Fibroblast of villous mesenchyme (primary cell): ENCODE results near the gene YTHDC1. TPM values are rescaled to one million over a fixed set of nuclear protein-coding genes. Genes with fewer than 3 reads are reported as not detected.

ENCODE experiments used
- DNase-seq: peaks from one replicate; pipeline ENCODE4 v3.0.0-alpha.2; 2010; ENCODE audit warnings: low read depth
- H3K4me3 ChIP-seq: 2 replicates; pipeline ENCODE4 v1.5.1; 2011; ENCODE audit warnings: low read depth, mild to moderate bottlenecking, low read length
- CTCF ChIP-seq: IDR thresholded peaks from 2 replicates; pipeline ENCODE4 v1.5.1; 2012; ENCODE audit warnings: low read depth, mild to moderate bottlenecking, low read length; ENCODE audit not compliant: insufficient read depth
- total RNA-seq: library from RNA; depleted of rRNA; stranded (reverse); fragments of >200 nt; gene quantifications from 2 replicates; pipeline ENCODE4 v1.2.3, GENCODE V29; 2012

YTHDC1 gene
- total RNA-seq, 1 donor: 43.2 TPM

GRCh38 chr4:68359508-68359907 lies 9.6 kb upstream of the YTHDC1 start:
- TF ChIP-seq CTCF: no peak
- no peak for DNase-seq
- H3K4me3 ChIP-seq: no peak overlapping the region

- no peak overlapping the region for H3K4me3 ChIP-seq
- TF ChIP-seq CTCF: no peak
- no peak for DNase-seq
Measured at GRCh38 chr4:68358988-68359387, 9.1 kb upstream of the YTHDC1 start.

- no peak overlapping the region for H3K4me3 ChIP-seq
- no peak for TF ChIP-seq CTCF
- DNase-seq: no peak
Measured at GRCh38 chr4:68352791-68353190, 2.9 kb upstream of the YTHDC1 start.

- TF ChIP-seq CTCF: no peak
- DNase-seq: peak; percentile 48
Measured at GRCh38 chr4:68349279-68349648, 626 bp downstream of the YTHDC1 start.

GRCh38 chr4:68348577-68348976 lies 1.3 kb downstream of the YTHDC1 start:
- no peak for TF ChIP-seq CTCF

More at GRCh38 chr4:68349279-68349648, 626 bp downstream of the YTHDC1 start:
- H3K4me3 ChIP-seq: peak overlapping the region; percentile 88

GRCh38 chr4:68347845-68348244 lies 2.0 kb downstream of the YTHDC1 start:
- TF ChIP-seq CTCF: no peak
- peak overlapping the region; percentile 88 for H3K4me3 ChIP-seq
- no peak for DNase-seq

More at GRCh38 chr4:68348577-68348976, 1.3 kb downstream of the YTHDC1 start:
- DNase-seq: no peak
- H3K4me3 ChIP-seq: peak overlapping the region; percentile 88

GRCh38 chr4:68346461-68346860 lies 3.4 kb downstream of the YTHDC1 start:
- DNase-seq: no peak
- peak overlapping the region; percentile 88 for H3K4me3 ChIP-seq
- TF ChIP-seq CTCF: no peak
